ENCODE data around the gene SDCBP2.

The SDCBP2 gene

DNA sequence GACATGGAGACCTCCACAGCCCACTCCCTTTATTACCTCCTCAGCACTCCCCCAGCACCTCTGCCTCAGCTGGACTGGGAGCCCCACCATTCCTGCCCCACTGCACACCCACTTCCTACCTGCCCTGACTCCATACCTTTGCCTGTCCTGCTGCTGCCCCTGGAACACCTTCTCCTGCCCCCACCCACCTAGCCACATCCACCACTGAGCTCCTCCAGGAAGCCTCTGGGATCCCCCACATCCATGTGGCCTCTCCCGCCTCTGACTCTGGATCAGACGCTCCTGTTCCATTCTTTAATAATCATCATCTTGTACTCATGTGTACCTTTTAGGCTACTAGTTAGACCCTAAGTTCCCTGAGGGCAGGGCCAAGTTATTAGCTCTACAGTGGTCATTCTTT lies 2.2 kb upstream of the SDCBP2 start:
- TF ChIP-seq, protein P1, sequence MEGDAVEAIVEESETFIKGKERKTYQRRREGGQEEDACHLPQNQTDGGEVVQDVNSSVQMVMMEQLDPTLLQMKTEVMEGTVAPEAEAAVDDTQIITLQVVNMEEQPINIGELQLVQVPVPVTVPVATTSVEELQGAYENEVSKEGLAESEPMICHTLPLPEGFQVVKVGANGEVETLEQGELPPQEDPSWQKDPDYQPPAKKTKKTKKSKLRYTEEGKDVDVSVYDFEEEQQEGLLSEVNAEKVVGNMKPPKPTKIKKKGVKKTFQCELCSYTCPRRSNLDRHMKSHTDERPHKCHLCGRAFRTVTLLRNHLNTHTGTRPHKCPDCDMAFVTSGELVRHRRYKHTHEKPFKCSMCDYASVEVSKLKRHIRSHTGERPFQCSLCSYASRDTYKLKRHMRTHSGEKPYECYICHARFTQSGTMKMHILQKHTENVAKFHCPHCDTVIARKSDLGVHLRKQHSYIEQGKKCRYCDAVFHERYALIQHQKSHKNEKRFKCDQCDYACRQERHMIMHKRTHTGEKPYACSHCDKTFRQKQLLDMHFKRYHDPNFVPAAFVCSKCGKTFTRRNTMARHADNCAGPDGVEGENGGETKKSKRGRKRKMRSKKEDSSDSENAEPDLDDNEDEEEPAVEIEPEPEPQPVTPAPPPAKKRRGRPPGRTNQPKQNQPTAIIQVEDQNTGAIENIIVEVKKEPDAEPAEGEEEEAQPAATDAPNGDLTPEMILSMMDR (IDR thresholded peaks at IDR 0.05; ENCODE audit: low read depth, low read length, missing control alignments), result no peak
- no peaks in the 10 kb centered on the region for H3K27me3 ChIP-seq (replicated peaks)
- in situ Hi-C loops (cut with HindIII; ENCODE audit: low pct_ligation_motif_present, low sequenced_read_pairs), result no loop called here
- H3K27ac ChIP-seq, result no peak overlapping the region
- DNase-seq, result no peak
- no peak overlapping the region for H3K4me3 ChIP-seq (ENCODE audit: low read depth, low read length)
- H3K36me3 ChIP-seq (replicated peaks), result peaks cover 5% of the 10 kb centered on the region

DNA sequence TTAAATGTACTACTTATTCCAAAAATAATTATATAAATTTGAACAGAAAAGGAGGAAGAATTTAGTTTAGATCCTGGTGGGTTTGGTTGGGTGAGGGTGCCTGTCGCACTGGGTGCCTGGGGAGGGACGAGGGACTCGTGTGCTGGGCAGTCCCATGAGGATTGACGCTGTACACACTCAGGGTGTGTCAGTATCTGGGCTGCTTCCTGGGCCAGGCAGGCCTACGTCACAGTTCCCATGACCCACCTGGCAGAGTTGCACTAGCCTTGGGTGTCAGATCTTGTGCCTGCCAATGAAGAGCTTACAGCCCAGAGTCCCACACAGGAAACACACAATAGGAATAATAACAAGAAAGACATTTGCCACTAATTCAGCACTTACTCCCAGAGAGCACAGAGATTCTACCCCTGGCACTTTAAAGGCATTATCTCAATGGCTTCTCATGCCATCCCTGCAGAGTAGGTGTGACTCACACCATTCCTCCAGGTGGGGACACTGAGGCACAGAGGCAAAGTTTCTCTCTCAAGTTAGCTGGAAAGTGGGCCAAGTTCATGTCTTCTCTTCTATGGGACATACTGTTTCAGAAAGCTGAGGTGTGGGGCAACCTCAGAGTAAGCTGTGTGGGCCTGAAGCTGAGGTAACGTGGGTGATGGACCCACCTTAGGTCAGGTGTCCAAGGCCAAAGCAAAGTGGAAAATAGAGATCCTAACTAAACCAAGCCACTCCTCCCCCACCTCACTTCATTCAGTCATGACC lies 1.3 kb upstream of the SDCBP2 start:
- TF ChIP-seq, protein P1 (IDR thresholded peaks at IDR 0.05; ENCODE audit: low read depth, low read length, missing control alignments), result no peak
- Histone ChIP-seq H3K4me3 (ENCODE audit: low read depth, low read length) (no peak overlapping the region), H3K27ac (no peak overlapping the region), H3K27me3 (replicated peaks) (no peaks in the 10 kb centered on the region), H3K36me3 (replicated peaks) (peaks cover 5% of the 10 kb centered on the region)
- no peak for DNase-seq
- in situ Hi-C loops (cut with HindIII; ENCODE audit: low pct_ligation_motif_present, low sequenced_read_pairs), result no loop called here

DNA sequence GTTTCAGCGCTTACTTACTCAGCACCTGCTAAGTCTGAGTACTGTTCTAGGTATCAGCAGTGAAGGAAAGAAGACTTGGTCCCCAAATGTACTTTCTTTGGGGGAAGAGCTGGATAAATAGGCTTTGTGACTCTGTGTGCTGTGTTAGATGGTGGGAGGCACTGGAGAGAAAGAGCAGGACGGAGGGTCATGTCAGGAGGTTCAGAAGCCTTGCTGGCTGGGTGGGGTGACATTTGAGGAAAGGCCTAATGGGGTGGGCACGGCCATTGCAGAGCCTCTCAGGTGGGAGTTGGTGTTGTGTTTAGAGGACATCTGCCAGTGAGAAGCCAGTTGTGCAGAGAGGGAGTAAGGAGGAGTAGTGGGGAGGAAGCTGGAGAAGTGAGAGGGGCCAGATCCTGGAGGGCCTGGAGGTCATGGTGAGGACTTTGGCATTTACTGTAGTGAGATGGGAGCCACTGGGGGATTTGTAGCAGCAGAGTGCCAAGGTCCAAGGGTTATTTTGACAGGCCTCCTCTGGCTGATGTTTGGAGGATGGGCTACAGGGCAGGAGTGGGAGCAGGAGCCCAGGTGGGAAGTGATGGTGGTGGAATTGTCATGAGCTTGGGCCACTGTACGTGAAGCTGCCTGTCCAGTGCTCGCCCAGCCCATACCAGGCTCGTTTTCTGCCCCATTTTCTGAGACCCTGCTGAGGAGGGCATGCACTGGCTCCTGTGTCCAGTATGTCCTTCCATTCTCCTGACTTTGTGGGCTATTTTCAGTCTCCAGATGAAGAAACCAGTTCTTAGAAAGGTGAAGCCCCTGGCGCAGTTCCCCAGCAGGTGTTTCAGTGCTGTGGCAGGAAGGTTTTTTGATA lies 886 bp downstream of the SDCBP2 start:
- no peak for DNase-seq
- Histone ChIP-seq H3K36me3 (replicated peaks) (peaks cover 3% of the 10 kb centered on the region), H3K27ac (peak overlapping the region; percentile 100), H3K4me3 (ENCODE audit: low read depth, low read length) (no peak overlapping the region), H3K27me3 (replicated peaks) (no peaks in the 10 kb centered on the region)
- TF ChIP-seq, protein P1 (IDR thresholded peaks at IDR 0.05; ENCODE audit: low read depth, low read length, missing control alignments), result no peak
- in situ Hi-C loops (cut with HindIII; ENCODE audit: low pct_ligation_motif_present, low sequenced_read_pairs), result no loop called here

DNA sequence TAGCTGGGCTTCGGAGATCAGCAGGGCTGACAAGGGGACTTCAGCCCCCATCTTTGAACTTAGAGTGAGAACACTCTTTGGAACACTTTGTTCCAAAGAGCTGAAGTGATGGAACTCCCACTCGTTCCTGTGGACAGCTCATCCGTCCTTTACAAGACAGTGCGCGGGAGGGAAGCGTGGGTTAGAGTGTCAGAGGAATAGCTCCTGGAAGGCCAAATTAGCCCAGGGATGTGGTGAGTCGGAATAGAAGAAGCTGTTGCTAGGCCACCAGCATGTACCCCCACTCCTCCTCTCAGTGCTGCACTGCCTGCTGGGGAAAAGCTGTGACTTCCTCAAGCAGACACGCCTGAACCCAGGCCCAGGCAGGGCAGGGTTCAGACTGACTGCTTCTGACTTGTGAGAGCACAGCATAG lies 1.7 kb downstream of the SDCBP2 start:
- peak; percentile 64 for DNase-seq
- Histone ChIP-seq H3K4me3 (ENCODE audit: low read depth, low read length) (peak overlapping the region; percentile 3), H3K27me3 (replicated peaks) (no peaks in the 10 kb centered on the region), H3K27ac (peak overlapping the region; percentile 100), H3K36me3 (replicated peaks) (no peaks in the 10 kb centered on the region)
- in situ Hi-C loops (cut with HindIII; ENCODE audit: low pct_ligation_motif_present, low sequenced_read_pairs), result no loop called here
- TF ChIP-seq, protein P1 (IDR thresholded peaks at IDR 0.05; ENCODE audit: low read depth, low read length, missing control alignments), result no peak

DNA sequence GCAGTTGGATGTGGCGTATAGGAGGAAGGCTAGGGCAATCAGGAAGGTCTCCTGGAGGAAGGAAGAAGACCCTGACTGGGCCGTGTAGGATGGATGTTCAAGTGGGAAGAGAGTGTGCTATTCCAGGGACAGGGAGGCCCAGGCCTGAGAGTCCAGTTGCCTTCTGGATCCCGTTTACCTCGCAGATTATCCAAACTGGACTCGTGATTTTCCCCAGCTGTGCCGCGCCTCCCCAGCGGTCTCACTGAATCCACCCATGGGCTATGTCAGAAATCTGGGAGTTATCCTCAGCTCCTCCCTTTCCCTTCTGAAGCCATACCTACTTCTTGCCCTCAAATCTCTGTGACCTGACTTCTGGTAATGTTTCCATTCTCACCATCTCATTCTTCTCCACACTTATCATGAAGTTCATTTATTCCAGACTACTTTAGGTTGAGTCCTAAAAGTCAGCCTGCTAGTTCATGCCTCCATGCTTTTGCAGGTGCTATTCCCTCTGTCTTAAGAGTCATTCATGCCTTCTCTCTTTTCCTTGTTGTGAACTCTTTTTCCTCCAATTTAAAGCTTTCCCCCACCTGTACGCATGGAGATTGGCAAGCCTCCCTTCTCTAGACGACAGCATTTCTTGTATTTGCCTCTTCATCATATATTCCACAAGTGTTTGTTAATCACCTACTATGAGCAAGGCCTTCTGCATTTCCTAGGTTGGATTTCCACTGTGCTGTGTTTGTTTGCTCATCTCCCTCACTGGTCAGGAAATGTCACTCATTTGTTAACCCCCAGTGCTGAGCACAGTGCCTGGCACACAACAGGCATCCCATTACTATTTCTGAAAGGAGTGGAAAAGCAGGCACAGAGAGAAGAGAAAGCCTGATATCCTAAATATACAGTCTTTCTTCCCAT lies 2.7 kb downstream of the SDCBP2 start:
- DNase-seq, result no peak
- TF ChIP-seq, protein P1 (IDR thresholded peaks at IDR 0.05; ENCODE audit: low read depth, low read length, missing control alignments), result no peak
- Histone ChIP-seq H3K27me3 (replicated peaks) (no peaks in the 10 kb centered on the region), H3K27ac (peak overlapping the region; percentile 100), H3K36me3 (replicated peaks) (no peaks in the 10 kb centered on the region), H3K4me3 (ENCODE audit: low read depth, low read length) (peak overlapping the region; percentile 75)
- in situ Hi-C loops (cut with HindIII; ENCODE audit: low pct_ligation_motif_present, low sequenced_read_pairs), result no loop called here
